T1000 (cell line): ENCODE results near the gene CPOX.

ENCODE experiments used
- DNase-seq: peaks from one replicate; lab custom pipeline; 2025; ENCODE audit warnings: mixed read lengths; lab: John Stamatoyannopoulos, UW

CPOX gene

DNA sequence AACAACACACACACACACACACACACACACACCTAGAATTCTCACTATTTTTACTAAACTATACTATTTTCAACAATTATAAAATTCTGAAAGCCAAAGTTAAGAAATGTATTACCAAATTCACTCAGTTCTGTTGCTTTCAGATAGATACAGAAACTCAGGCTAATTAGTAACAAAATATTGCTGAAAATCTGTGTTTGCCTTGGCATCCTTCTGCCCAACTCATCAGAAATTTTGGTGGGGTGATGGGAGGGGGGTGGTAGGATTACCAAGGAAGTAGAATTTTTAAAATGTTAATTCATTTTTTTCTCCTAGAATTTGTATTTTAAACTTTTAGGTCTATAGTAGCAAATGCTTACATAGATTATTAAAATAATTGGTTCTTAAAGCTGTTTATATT lies 2.7 kb upstream of the CPOX start:
- no peak for DNase-seq

DNA sequence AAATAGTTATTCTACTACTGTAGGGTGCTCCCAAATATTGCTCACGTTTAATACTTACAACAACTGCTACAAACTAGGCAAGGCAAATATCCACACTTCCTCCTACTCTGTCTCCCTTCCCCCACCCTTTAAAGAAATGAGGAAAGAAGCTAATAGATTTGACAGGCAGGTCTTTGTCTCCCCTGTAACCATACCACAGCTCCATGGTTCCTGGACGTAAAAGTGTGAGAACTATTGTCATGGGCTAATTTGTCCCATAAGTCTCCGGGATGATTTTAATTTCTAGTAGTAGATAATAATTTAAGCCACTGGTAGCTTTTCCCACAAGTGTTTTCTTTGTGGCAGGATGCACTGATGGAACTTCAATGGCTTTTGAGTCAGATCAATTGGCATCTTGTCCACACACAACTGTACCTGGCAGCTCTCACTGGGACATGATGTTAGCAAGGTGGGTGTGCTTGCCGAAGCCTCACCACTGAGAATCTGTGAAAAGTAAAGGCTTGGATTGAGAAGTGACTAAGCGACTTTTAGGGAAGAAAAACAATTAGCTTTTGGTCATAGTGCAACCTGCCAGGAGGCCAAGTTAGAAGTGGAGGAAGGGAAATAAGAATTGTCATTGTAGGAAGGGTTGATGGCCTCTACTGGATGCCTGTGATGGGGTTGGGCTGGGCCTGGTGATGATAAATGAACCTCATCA lies 1.4 kb upstream of the CPOX start:
- DNase-seq, result no peak

- no peak for DNase-seq
Measured at GRCh38 chr3:98592345-98592935, 971 bp downstream of the CPOX start.

- DNase-seq, result no peak
Measured at GRCh38 chr3:98589331-98590036, 3.9 kb downstream of the CPOX start.

DNA sequence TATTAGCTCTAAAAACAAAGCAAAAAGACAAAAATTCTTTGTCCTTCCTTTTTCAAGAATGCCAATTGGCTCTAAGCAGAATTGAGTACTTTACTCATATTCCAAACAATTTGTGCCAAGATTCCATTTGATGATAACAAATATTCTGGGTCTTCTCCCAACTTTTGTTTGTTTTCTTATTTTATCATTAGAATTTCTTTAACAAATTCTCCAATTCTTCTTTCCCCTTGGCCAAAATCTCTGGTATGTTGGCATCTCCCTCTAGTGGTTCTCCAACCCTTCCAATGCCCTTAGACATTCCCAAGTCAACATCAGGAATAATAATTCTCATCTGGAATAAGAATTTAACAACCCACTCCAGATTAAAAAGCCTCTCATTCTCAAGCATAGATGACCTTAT lies 5.3 kb downstream of the CPOX start:
- no peak for DNase-seq

GRCh38 chr3:98587654-98588053 lies 5.8 kb downstream of the CPOX start:
- no peak for DNase-seq

DNA sequence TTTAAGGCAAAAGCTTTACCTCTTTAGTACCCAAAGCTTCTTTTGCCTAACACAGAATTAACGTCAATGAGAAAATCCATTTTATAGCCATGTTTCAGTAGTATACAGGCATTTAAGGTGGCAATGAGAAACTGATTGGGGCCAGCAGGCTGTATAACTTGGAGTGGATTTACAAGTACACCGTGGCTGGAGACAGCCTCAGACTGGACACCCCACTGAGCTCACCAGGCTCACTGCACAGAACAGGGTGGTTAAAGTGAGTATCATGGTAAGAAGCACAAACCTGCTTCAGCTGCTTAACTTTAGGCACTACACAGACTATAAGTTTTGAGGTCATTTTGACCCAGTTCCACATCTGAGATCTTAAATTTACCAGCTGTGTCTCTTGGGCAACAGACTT lies 8.9 kb downstream of the CPOX start:
- DNase-seq, result no peak

- DNase-seq, result no peak
Measured at GRCh38 chr3:98583766-98584165, 9.6 kb downstream of the CPOX start.

DNA sequence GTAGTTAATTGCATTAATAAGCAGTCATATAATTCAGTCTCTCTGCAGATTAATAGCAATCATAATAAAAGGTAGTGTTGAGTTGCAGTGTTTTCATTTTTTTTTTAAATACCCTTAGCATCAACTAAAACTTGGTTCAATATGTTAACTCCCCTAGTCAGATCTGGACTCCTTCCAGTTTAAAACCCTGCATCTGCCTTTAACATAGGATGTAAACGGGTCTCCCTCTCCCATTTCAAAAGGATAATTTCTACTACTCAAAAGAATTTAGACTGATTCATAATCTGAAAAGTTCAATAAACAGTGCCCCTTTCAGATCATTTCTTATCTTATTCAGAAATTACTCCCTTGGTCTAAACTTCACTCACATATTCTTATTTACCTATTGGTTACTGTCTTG lies 11.4 kb downstream of the CPOX start:
- DNase-seq, result no peak

GRCh38 chr3:98581474-98581873 lies 11.9 kb downstream of the CPOX start:
- DNase-seq, result no peak

DNA sequence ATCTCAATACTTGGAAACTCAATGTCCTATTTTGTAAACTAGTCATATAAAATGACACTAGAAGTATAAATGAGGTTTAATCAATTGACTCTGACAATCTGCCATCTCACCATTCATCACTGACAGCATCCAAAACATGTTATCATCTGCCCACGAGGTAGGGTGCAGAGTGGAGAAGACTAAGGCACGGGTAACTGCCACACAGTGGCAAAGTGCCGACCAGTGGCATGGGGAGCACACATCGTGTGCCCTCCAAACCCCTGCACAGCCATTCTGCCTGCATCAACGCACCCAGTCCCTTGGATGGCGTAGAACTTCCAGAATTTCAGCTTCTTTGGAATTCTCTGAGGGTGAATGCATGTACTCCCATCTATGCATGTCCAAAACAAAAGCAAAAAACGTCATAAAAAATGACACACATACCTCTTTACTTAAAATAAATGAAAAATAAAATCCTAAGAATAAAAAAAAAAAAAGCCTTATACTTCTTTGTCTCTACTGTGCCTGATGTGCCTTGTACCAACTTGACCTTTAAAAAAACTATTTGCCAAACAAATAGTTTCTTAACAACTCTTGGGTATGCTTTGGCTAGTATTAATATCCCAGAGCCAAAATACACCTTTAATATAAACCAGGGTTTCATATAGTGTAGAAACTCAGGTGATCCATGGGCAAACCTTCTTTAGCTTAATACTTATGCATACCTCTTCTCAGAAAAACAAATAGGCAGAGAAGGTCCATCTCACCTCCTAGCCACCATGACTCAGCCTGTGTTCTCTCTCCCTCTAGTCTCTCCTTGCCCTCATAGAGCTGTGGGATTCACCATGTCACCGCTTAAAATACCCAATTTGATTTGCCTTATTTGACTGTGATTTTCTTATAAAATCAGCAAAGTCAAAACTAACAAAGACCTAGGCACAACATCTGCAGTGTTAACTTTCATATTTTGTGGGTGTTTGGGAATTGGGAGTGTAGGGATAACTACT lies 12.7 kb downstream of the CPOX start:
- DNase-seq, result no peak

GRCh38 chr3:98577178-98577895 lies 16.1 kb downstream of the CPOX start:
- no peak for DNase-seq

GRCh38 chr3:98574132-98574531 lies 19.3 kb downstream of the CPOX start:
- no peak for DNase-seq

DNA sequence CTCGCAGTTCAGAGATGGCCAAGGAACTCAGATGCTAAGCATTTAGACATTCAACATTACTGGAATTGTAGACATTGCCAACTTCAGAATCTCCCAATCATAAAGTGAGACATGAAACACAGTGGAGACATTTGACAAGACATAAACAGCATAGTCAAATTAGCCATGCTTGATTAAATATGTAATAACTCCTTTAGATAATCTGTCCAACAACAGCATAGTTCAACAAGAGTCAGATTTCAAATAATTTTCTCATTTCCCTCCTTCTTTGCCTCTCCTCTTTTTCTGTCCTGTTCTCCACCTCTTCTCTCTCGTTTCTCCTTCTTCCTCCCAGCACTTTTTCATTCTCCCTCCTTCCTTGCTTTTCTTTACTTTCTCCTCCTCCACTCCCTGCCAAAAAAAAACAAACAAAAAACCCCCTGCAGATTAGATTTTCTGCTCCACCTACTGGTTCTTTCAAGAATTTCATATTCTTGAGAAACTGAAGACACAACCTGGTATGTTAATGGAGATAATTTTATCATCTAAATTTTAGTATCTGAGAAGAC lies 20.2 kb downstream of the CPOX start:
- no peak for DNase-seq

GRCh38 chr3:98568402-98568801 lies 25.0 kb downstream of the CPOX start:
- DNase-seq, result no peak

DNA sequence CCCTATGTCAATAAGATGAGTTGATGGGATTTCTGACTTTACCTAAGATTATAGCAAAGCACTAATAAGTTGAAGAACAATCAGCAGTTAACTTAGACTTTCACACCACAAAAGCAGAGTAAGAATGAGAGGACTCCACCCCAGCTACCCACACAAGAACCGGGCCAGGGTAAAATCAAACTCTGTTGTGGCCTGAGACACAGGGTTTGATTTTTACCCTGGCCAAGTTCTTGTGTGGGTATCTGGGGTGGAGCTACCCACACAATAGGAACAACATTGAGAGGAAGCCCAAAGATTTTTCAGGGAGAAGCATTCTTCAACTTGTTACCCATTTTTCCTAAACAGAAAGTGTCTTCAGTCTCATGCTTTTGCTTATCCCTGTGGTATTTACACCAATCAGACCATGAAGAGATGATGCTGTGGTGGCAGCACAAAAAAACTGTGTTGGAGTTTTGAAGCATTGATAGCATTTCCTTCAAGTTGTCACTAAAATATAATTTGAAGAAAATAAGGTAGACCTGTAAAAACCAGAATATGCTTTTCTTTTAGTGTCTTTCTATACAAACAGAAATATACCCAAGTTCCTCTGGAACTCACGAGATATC lies 25.6 kb downstream of the CPOX start:
- no peak for DNase-seq

GRCh38 chr3:98565843-98566242 lies 27.6 kb downstream of the CPOX start:
- DNase-seq, result no peak

GRCh38 chr3:98565237-98565643 lies 28.2 kb downstream of the CPOX start:
- no peak for DNase-seq

GRCh38 chr3:98564282-98565005 lies 29.0 kb downstream of the CPOX start:
- no peak for DNase-seq

- no peak for DNase-seq
Measured at GRCh38 chr3:98563661-98564281, 29.6 kb downstream of the CPOX start.
